NCI-H446 (cell line): ENCODE results near the gene FCRLA.
A peak's percentile ranks its signal among the peaks of the same experiment; 100 is the strongest.

Experiments
- DNase-seq, 2 experiments: peaks; one replicate each; lab custom pipeline; 2025; lab: John Stamatoyannopoulos, UW

The FCRLA gene

DNA sequence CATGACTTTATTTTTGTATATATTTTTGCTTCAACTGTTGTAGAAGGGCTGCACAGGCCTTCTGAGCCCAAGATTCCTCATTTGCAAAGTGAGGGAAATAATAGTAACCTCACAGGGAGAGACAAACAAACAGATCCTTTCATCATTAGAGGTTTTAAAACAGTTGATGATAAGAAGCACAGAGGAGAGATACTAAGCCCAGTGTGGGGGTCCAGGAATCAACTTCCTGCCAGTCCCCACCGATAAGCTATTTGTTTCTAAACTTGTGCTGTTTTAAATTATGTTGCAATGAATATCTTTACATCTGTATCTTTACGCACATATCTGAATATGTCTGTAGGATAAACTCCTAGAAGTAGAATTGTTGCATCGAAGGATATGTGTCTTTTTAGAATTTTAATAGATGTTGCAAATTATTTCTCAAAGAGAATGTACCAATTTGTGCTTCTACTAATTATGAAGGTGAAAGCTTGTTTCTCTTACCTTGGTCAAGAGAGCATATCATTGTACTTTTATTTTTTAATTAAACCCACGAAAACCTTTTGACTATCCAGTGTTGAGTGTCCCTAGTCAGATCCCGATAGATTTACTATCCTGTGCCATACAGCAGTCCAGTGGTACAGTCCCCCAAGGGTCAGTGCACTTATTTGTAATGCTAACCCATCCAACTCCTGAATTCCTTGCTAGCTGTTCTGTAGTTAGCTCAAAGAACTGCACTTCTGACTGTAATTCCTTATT is 25.1 kb downstream of the FCRLA start:
- no peak for DNase-seq

DNA sequence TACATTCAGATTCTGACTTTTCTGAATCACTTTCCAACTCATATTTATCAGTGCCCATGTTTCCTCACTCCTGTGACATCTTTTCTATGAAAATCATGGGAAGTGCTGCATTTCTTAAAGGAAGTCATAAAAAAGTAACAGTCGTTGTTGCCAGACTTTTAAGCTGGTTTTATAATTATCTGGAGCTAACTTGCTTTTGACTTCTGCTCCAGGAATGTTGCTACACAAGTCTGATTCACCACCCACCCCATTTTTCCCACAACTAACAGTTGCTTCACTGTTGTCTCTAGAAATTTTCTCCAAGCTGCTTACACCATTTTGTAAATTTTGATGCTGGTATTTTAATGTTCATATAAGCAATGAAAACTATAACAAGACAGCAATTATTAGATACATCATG is 26.5 kb downstream of the FCRLA start:
- no peak for DNase-seq

DNA sequence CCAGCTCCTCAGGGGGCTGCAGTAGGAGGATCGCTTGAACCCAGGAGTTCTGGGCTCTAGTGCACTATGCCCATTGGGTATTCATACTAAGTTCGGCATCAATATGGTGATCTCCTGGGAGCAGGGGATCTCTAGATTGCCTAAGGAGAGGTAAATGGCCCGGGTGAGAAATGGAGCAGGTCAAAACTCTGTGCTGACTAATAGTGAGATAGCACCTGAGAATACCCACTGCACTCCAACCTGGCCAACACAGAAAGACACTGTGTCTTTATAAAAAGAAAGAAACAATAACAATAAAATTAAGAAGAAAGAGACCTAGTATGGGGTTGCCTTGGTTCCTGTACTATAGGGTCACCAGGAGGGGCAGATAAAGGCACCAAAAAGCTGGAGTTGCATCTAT is 28.8 kb downstream of the FCRLA start:
- DNase-seq = no peak

DNA sequence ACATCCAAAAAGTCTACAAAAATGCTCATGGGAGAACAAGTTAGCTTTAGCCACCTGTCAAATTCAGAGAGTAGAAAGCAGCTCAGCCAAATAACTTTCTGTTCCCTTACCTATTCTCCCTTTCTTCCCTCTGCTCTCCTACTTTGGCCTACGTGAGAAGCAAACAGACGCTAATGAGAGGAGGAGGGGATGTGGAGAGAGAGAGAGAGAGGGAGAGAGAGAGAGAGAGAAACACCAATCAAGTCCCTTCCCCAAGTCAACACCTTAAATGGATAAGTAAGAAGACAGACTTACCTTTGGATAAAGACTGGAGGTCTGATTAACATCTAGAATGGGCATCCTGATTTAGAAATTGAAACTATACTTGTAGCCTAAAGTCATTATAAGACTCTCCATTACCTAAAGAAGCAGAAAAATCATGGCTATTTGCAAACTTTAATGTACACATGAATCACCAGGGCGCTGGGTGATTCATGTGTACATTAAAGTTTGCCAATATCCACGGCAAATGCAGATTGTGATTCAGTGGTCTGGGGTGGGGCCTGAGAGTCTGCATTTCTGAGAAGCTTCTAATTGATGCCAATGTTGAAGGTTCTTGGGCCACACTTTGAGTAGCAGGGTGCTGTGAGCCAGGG is 29.4 kb downstream of the FCRLA start:
- no peak for DNase-seq

DNA sequence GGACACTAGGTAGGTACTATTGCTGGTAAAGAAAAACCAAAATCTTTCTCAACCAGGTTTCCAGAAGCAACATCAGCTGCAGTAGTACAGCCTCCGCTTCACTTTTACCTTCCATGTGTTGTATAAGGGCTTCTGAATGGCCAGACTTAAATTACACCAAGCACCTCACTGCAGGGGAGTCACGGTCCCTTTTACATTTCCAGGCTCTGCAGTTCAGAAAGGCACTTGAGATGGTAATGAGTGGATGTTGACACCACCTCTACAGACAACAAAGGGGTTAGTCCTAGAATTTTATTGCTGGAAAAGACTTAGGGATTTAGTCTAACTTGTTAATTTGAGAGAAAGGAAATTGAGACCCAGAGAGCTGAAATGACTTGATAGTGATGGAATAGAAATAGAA is 30.6 kb downstream of the FCRLA start:
- no peak for DNase-seq

DNA sequence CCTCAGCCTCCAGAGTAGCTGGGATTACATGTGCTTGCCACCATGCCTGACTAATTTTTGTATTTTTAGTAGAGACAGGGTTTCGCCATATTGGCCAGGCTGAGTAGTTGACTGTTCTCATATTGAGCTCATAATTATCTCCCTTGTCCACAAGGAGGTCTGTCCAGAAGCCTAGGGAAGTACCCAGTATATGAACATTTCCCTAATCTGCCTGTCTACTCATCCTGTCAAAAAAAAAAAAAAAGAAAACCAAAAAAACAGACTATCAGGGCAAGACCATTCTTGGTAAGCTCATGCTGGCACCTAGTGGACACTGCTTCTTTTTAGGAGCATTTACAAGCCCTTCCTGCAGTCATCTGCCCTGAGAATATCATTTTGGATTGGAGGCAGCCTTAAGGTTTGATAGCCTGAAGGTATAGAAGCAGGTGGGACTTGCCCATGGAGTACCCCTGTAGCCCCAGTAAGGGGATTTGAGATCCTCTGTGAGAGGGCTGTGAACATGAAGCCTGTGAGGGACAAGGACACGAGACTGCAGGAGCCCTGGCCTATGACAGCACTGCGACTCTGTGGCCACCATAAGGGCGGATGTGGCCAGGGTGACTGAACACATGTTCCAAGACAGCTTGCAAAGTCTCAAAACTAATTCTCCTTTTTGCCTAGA is 31.7 kb downstream of the FCRLA start:
- DNase-seq = peak; percentile 21 to 43

DNA sequence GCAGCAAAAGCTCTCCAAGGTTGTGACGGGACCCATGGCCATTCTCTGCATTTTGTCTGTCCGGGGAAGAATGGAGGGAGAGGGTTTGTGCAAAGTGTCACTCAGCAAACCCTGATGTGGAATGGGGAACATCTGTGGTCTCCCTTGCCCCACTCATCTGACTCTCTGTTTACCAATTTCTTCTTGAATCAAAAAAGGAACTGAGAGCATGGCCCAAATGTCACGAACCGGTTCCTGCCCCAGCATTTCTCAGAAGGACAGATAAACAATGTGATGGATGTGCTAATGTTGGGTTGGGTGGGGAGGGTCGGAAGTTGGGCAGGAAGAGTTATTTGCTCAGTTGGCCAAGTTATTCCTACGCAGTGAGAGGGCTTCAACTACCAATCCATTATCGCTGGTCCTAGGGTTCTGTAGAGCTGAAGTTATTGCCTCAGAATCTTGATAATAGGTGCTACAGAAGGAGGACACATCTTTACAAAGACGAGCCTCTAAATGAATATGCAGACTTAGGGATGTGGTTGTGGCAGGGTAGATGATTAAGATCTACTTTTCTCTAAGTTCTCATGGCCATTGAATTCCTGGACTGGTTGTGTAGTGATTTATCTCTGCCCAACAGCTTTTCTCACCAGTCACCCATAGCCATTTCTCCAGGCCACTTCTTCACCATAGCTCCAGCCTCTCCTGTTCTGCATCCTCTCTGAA is 33.0 kb downstream of the FCRLA start:
- no peak for DNase-seq

DNA sequence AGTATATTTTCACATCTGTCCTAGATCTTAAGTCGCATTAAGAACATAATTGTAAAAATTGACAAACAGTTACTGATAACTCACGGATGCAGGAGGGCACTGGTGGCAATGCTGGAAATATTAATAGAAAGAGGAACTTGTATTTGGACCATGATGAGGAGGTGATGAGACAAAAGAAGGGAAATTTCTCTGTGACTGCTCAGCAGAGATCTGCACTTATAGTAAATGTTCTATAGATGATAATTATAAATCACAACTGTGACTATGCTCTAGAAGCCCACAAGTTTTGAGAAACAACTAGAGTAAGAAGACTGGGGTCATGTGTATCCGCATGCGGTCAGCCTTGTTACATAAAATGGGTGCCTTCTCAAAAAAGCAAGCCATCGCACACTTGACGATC is 33.9 kb downstream of the FCRLA start:
- DNase-seq = no peak

DNA sequence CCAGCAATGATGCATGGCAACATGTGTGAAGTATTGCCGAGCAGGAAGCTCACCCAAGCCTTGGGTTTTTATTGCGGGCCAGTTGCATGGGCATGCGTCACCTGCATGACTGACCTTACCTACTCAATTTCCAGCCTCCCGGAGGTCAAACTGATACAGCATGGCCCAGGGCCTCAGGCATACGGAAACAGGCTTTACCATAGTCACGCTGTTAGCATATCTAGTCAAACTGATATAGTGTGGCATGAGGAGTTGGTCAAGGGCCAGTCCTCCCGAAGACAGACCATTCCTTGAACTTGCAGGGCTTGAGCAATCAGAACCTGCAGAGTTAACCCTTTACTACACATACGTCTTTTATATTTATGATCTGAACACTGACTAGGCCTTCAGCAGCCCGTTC is 36.2 kb downstream of the FCRLA start:
- DNase-seq = no peak

DNA sequence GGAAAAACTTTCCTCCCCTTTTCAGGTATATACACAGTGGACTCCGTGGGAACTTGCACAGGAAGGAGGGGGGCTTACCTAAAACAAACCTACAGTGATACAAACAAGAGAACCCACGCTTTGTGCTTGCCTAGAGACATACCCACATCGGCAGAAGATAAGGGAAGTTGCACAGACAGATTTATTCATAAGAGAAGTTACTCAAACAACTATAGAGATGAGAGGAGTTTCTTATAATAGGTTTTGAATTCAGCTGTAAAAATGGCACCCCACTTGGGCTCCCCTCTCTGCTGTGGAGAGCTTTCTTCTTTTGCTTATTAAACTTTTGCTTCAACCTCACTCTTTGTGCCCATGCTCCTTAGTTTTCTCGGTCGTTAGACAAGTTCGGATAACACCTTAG is 40.8 kb downstream of the FCRLA start:
- no peak for DNase-seq

DNA sequence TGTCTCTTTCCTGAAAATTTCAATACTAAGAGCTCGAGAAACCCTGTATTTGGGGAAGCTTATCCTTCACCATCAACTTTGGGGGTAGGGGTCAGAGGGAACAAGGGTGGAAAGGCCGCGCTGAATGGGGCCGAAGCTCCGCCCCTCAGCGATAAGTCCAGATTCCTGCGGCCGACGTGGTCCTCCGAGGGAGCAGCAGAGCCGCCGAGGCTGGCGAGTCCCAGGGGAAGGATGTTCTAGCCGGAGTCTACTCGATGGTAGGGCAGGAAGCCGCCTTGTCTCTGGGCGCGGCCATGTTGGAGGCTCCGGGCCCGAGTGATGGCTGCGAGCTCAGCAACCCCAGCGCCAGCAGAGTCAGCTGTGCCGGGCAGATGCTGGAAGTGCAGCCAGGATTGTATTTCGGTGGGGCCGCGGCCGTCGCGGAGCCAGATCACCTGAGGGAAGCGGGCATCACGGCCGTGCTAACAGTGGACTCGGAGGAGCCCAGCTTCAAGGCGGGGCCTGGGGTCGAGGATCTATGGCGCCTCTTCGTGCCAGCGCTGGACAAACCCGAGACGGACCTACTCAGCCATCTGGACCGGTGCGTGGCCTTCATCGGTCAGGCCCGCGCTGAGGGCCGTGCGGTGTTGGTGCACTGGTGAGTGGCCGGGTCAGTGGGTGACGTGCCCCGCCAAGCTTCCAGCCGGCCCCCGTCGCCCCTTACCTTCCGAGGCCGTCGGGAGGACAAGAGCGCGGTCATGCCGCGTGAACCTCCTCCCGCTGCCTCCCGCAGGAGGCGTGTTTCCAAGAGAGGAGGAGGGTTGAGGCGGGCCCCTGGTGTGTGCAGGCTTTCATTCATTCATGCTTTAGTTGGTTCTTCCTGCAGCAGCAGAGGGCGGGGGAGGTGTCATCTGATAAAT is 42.7 kb downstream of the FCRLA start, which contains the start of gene DUSP12:
Gene DUSP12, plus strand, starts transcription at position 278 of the 899 bp plus-strand sequence. Its CDS starts 16 bp downstream, at position 294.
- DNase-seq = peak; percentile 92 to 98

DNA sequence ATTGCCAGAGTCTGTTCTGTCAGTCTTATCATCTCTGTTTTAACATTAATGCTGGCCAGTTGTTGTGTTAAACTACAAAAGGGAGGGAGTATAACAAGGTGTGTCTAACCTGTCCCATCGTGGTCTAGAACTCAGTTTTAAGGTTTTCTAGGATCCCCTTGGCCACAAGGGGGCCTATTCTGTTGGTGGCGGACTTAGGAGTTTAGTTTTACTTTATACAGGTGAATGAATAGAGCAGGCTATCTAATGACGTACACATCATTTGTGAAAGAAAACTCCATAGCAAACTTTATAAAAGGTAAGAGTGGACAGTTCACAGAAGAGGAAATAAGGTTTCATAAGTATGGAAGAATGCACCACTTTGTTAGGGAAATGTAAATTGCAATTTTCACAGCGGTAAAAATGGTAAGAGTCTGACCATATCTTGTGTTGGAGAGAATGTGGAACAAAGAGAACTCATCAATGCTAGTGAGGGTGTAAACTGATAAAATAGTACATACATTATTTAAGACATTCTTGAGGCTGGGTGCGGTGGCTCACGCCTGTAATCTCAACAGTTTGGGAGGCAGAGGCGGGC is 56.6 kb downstream of the FCRLA start:
- DNase-seq = no peak
